Esophagus muscularis mucosa (tissue), 4 donors: Measurements from ENCODE around the gene CDH20. TPM values are rescaled to one million over a fixed set of nuclear protein-coding genes. Genes with fewer than 3 reads are reported as not detected.

Source experiments
- DNase-seq: peaks from one replicate; pipeline ENCODE4 v3.0.0-alpha.2; 2017; ENCODE audit errors: extremely low spot score
- H3K27ac ChIP-seq, 4 donors: fragments of 200-600 bp; sonication (generic); replicated peaks in 1 of 4; 1 replicate in 3 of 4; 2 replicates in 1 of 4; pipeline ENCODE4 v1.5.1; 2016 to 2019; ENCODE audit warnings: mild to moderate bottlenecking in 1 of 4
- H3K27me3 ChIP-seq, 4 donors: fragments of 200-600 bp; sonication (generic); one replicate each; pipeline versions ENCODE4 v1.5.1 to v1.6.0; 2016 to 2019
- H3K36me3 ChIP-seq, 4 donors: fragments of 200-600 bp; sonication (generic); one replicate each; pipeline ENCODE4 v1.5.1; 2016 to 2019
- H3K4me1 ChIP-seq, 4 donors: fragments of 200-600 bp; sonication (generic); one replicate each; pipeline ENCODE4 v1.5.1; 2016 to 2019
- H3K4me3 ChIP-seq, 4 donors: fragments of 200-600 bp; sonication (generic); 1 replicate in 2 of 4; 2 replicates in 2 of 4; pipeline ENCODE4 v1.5.1; 2016 to 2019; ENCODE audit warnings: mild to moderate bottlenecking in 4 of 4, moderate library complexity in 1 of 4
- H3K9me3 ChIP-seq, 4 donors: fragments of 200-600 bp; sonication (generic); 1 replicate in 3 of 4; 2 replicates in 1 of 4; pipeline ENCODE4 v1.5.1; 2016 to 2019
- EP300 ChIP-seq: sonication (generic); formaldehyde crosslinking; IDR thresholded peaks from one replicate; pipeline ENCODE4 v1.6.1; 2017; ENCODE audit warnings: antibody characterized with exemption
- POLR2A ChIP-seq: fragments of 450-650 bp; IDR thresholded peaks from one replicate; pipeline ENCODE4 v1.6.1; 2017; ENCODE audit warnings: antibody characterized with exemption, moderate library complexity, mild to moderate bottlenecking, low read depth
- POLR2AphosphoS5 ChIP-seq, 2 donors: sonication (generic); formaldehyde crosslinking; IDR thresholded peaks; one replicate each; pipeline ENCODE4 v1.6.1; 2017; ENCODE audit warnings: antibody characterized with exemption in 2 of 2
- WGBS: methylation state at CpG from one replicate; pipeline ENCODE4 v1.1.5; 2018; 5-methylcytosine and 5-hydroxymethylcytosine counted together
- intact Hi-C: fragments of 100-400 bp; cut with DNase I; formaldehyde crosslinking; loops from one replicate; pipeline ENCODE4 v1.15.1; 2023
- total RNA-seq, 4 donors: library from RNA; depleted of rRNA; stranded (reverse); fragments of >200 nt; gene quantifications; one replicate each; pipeline versions ENCODE4 v1.1.0 to v1.2.1, GENCODE V29; 2016
- TF ChIP-seq, protein P1 (sequence below), 3 experiments: fragments of 200-600 bp in 2 of 3; fragments of 450-650 bp in 1 of 3; sonication (generic) in 2 of 3; IDR thresholded peaks; one replicate each; pipeline ENCODE4 v1.5.1; 2017 to 2019; ENCODE audit warnings: antibody characterized with exemption in 3 of 3, mild to moderate bottlenecking in 2 of 3, moderate library complexity in 1 of 3

CDH20 gene
- total RNA-seq, 4 donors from 2014 or later, result 0.06 to 0.99 (median 0.27) TPM

DNA sequence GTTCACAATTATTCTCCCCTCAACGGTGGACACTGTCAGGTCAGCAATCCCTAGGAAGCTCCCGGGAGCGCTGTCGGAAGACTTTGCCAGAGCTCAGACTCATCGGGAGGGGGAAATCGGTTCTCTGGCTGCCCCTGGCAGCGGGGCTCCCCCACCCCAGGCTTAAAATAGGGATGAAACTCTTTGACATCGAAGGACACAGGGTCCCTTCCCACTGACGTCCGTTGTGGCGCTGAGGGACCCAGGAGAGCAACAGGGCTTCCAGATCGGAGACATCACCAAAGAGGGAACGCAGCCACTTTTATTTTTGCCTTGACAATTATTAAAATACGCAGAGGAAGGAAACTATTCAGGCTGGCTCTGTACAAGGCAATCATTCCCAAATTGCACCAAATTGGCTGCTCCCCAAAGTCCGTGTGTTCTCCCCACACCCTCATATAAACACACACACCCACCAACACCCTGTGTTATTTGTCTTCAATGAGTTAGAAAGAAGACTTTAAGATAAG lies 249.0 kb downstream of the CDH20 start:
- no peak for DNase-seq
- H3K27me3 ChIP-seq, result peaks cover 0 to 10% (median 0%) of the 10 kb centered on the region in 4 donors
- intact Hi-C loops, result loop anchor here (5.0 to 10.0 kb wide), 2 partner anchors 320 to 553 kb away; no protein-coding TSS in a partner anchor
- H3K27ac ChIP-seq, result peak overlapping the region; percentile 38 to 62 (median 54)
- no peak for TF ChIP-seq POLR2A
- TF ChIP-seq, protein P1, sequence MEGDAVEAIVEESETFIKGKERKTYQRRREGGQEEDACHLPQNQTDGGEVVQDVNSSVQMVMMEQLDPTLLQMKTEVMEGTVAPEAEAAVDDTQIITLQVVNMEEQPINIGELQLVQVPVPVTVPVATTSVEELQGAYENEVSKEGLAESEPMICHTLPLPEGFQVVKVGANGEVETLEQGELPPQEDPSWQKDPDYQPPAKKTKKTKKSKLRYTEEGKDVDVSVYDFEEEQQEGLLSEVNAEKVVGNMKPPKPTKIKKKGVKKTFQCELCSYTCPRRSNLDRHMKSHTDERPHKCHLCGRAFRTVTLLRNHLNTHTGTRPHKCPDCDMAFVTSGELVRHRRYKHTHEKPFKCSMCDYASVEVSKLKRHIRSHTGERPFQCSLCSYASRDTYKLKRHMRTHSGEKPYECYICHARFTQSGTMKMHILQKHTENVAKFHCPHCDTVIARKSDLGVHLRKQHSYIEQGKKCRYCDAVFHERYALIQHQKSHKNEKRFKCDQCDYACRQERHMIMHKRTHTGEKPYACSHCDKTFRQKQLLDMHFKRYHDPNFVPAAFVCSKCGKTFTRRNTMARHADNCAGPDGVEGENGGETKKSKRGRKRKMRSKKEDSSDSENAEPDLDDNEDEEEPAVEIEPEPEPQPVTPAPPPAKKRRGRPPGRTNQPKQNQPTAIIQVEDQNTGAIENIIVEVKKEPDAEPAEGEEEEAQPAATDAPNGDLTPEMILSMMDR (IDR thresholded peaks at IDR 0.05), result peak in 1 of 3 experiments; percentile 20
- no peaks in the 10 kb centered on the region for H3K9me3 ChIP-seq
- peak overlapping the region; percentile 38 to 56 (median 44) for H3K4me3 ChIP-seq
- no peaks in the 10 kb centered on the region for H3K36me3 ChIP-seq
- peaks cover 8 to 15% (median 13%) of the 10 kb centered on the region in 4 donors for H3K4me1 ChIP-seq
- WGBS, result 18% methylated on average over 11 of the region's 15 CpGs

DNA sequence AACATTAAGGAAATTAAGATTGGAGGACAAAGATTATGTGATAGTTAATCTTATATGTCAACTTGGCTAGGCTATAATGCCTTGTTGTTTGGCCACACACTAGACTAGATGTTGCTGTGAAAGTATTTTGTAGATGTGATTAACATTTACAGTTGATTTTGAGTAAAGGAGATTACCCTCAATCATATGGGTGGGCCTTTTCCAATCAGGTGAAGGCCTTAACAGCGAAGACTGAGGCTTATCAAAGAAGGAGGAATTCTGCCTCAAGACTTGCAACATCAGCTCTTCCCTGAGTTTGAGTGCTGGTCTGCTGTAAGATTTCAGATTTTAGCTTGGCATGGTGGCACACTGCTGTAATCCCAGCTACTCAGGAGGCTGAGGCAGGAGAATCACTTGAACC lies 250.3 kb downstream of the CDH20 start:
- no peak for DNase-seq
- TF ChIP-seq POLR2A, result no peak
- TF ChIP-seq POLR2AphosphoS5 (IDR thresholded peaks at IDR 0.05), result no peak
- TF ChIP-seq, protein P1 (IDR thresholded peaks at IDR 0.05), result no peak
- no peak for TF ChIP-seq EP300
- WGBS, result 100% methylated on average over 1 of the region's 1 CpG
- Histone ChIP-seq H3K4me1 (peaks cover 12 to 15% (median 14%) of the 10 kb centered on the region in 4 donors), H3K27ac (no peak overlapping the region), H3K36me3 (no peaks in the 10 kb centered on the region), H3K4me3 (no peak overlapping the region), H3K27me3 (peaks cover 0 to 5% (median 0%) of the 10 kb centered on the region in 4 donors), H3K9me3 (no peaks in the 10 kb centered on the region)
- intact Hi-C loops, result loop anchor here (5.0 to 10.0 kb wide), 2 partner anchors 319 to 551 kb away; no protein-coding TSS in a partner anchor

DNA sequence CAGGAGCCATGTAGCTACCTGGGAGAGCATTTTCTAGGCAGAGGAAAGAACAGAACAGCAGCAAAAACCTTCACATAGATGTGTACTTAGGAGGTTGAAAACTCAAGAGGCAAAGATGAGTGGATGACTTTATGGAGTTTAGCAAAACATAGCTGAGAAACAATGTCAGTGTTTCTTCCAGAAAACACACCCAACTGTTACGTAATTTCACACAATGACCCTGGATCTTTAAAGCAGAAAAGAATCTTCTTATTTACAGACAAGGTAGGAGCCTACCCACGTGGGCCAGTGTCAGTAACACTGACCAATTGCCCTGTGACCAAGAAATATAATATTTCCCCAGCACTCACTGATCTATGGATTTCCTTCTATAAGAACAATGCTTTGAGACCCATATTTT lies 254.6 kb downstream of the CDH20 start:
- Histone ChIP-seq H3K9me3 (no peaks in the 10 kb centered on the region), H3K27ac (no peak overlapping the region), H3K36me3 (no peaks in the 10 kb centered on the region), H3K4me3 (no peak overlapping the region), H3K4me1 (peaks cover 0 to 9% (median 0%) of the 10 kb centered on the region in 4 donors), H3K27me3 (no peaks in the 10 kb centered on the region)
- no peak for DNase-seq
- TF ChIP-seq EP300 (no peak), POLR2A (no peak), POLR2AphosphoS5 (IDR thresholded peaks at IDR 0.05) (no peak)
- TF ChIP-seq, protein P1 (IDR thresholded peaks at IDR 0.05), result no peak
- intact Hi-C loops, result loop anchor here (10.0 kb wide), 1 partner anchor 547 kb away; no protein-coding TSS in a partner anchor
- WGBS, result 70% methylated on average over 2 of the region's 2 CpGs

DNA sequence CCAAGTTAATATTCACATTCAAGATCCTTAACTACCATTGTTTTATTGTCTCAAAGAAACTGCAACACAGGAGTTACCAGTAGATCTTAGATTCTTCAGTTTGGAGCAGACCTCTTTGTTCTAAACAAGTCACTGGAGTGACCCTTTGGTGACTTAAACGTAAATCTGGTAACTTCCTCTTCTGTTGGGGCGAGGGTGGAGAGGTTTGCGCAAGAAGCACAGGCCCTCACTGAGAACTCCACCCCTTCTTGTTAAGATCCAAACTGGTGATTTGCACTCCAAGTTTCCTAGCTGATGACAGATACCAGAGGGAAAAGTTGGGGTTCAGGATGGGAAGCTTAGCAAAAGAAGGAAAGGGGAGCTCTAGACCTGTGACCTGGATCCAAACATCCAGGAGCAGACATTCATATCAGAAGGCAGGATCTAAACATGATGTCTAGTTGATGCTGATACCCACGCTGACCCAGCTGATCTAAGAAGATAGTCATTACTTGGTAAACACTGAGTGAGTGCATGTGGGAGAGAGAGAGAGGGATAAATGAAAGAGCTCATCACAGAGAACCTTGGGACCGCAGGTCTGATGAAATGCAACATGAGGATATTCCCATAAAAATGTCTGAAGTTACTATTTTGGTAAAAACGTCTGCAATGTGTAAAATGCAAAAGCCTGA lies 256.0 kb downstream of the CDH20 start:
- intact Hi-C loops, result loop anchor here (10.0 kb wide), 1 partner anchor 546 kb away; no protein-coding TSS in a partner anchor
- 67% methylated on average over 6 of the region's 6 CpGs for WGBS
- no peak overlapping the region for H3K27ac ChIP-seq
- no peak for DNase-seq
- H3K4me1 ChIP-seq, result peaks cover 0 to 9% (median 0%) of the 10 kb centered on the region in 4 donors
- TF ChIP-seq, protein P1 (IDR thresholded peaks at IDR 0.05), result no peak
- TF ChIP-seq POLR2A (no peak), POLR2AphosphoS5 (IDR thresholded peaks at IDR 0.05) (no peak), EP300 (no peak)
- H3K4me3 ChIP-seq, result no peak overlapping the region
- H3K9me3 ChIP-seq, result no peaks in the 10 kb centered on the region
- H3K27me3 ChIP-seq, result no peaks in the 10 kb centered on the region
- H3K36me3 ChIP-seq, result no peaks in the 10 kb centered on the region
